Adrenal gland (tissue), 12 donors: Measurements from ENCODE around the gene PES1. TPM values are rescaled to one million over a fixed set of nuclear protein-coding genes. Genes with fewer than 3 reads are reported as not detected.
A peak's percentile ranks its signal among the peaks of the same experiment; 100 is the strongest.

Experiments used
- DNase-seq, 7 donors: peaks; one replicate each; pipeline ENCODE4 v3.0.0-alpha.2; 2019 to 2020
- H3K27ac ChIP-seq, 5 donors: fragments of 200-600 bp; sonication (generic) in 4 of 5; 1 replicate in 3 of 5; 2 replicates in 2 of 5; pipeline versions ENCODE4 v1.5.1 to v1.8.0; 2016 to 2020; ENCODE audit warnings: mild to moderate bottlenecking in 1 of 5
- H3K27me3 ChIP-seq: fragments of 200-600 bp; 2 replicates; pipeline ENCODE4 v1.8.0; 2021
- H3K36me3 ChIP-seq, 2 donors: fragments of 200-600 bp; replicated peaks in 1 of 2; 1 replicate in 1 of 2; 2 replicates in 1 of 2; pipeline versions ENCODE4 v1.5.1 to v1.8.0; 2018 to 2022
- H3K4me1 ChIP-seq, 2 donors: fragments of 200-600 bp; replicated peaks in 1 of 2; 1 replicate in 1 of 2; 2 replicates in 1 of 2; pipeline versions ENCODE4 v1.5.1 to v1.8.0; 2018 to 2021
- H3K4me3 ChIP-seq, 4 donors: fragments of 200-600 bp; sonication (generic) in 3 of 4; one replicate each; pipeline ENCODE4 v1.5.1; 2016 to 2018
- H3K9me3 ChIP-seq, 3 donors: fragments of 200-600 bp; sonication (generic) in 1 of 3; replicated peaks in 1 of 3; 1 replicate in 2 of 3; 2 replicates in 1 of 3; pipeline versions ENCODE4 v1.5.1 to v1.8.0; 2016 to 2021
- POLR2A ChIP-seq, 2 donors: fragments of 450-650 bp; IDR thresholded peaks; one replicate each; pipeline ENCODE4 v1.6.1; 2017; ENCODE audit warnings: antibody characterized with exemption in 2 of 2, mild to moderate bottlenecking in 2 of 2, moderate library complexity in 1 of 2
- WGBS, 4 donors: extraction: QIAGEN DNeasy Blood & Tissue Kit in 2 of 4; methylation state at CpG; one replicate each; pipeline versions ENCODE4 v1.1.5 to v1.1.7; 2013 to 2017; 5-methylcytosine and 5-hydroxymethylcytosine counted together
- intact Hi-C, 2 donors: fragments of 100-400 bp; cut with DNase I; formaldehyde crosslinking; loops; one replicate each; pipeline versions ENCODE4 v1.14.1 to v1.15.0; 2022 to 2023
- polyA plus RNA-seq, 3 donors: library from polyadenylated mRNA; stranded (reverse); fragments of 200-250 nt in 2 of 3; fragments of 350-450 nt in 1 of 3; fragmentation: Illumina TruSeq in 1 of 3; extraction: RNeasy Lipid Tissue Mini Kit (QIAGEN cat#74804) in 1 of 3; gene quantifications; one replicate each; pipeline ENCODE4 v1.2.3, GENCODE V29; 2013 to 2014
- total RNA-seq, 9 donors: library from RNA; depleted of rRNA in 4 of 9; stranded (reverse); fragments of >200 nt in 4 of 9; fragments of 120-200 nt in 1 of 9; fragmentation: NEBNext Ultra II Directional in 1 of 9; extraction: Animal tissue kit (Norgen Biotek cat#: 25700) in 1 of 9; gene quantifications; one replicate each; pipeline versions ENCODE4 v1.1.0 to v1.2.4, GENCODE V29; 2013 to 2023
- TF ChIP-seq, protein P1 (sequence below), 6 experiments: fragments of 450-650 bp in 4 of 6; fragments of 200-600 bp in 2 of 6; sonication (generic) in 1 of 6; IDR thresholded peaks; 1 replicate in 5 of 6; 2 replicates in 1 of 6; pipeline versions ENCODE4 v1.5.1 to v1.8.0; 2016 to 2021; ENCODE audit warnings: antibody characterized with exemption in 6 of 6, mild to moderate bottlenecking in 2 of 6, moderate library complexity in 1 of 6
- donor health status: healthy with polysubstance abuse.
- donor health status: Bipolar disorder and iron deficiency.
- donor health status: DM: yes; HTN: yes; CAD: no.
- donor health status: DM: no; HTN: no; CAD: no.
- donor health status: DM: no; HTN: no; CAD: no.
- donor health status: DM: yes; HTN: yes; CAD: no.

Gene PES1
- total and polyA plus RNA-seq, 12 donors = 46.0 to 117 (median 66.0) TPM

DNA sequence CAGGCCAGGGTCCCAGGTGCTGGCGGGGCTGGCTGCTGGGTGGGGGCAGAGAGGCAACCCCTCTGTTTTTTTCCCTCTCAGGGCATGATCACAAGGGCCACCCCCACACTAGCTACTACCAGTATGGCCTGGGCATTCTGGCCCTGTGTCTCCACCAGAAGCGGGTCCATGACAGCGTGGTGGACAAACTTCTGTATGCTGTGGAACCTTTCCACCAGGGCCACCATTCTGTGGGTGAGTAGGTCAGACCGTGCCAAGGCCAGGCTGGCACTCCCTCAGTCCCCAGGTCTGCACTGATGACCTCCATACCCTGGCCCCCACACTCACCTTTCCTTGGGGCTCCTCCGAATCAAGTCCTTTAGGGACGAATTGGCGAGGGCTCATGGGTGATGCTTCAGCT lies 22.6 kb upstream of the PES1 start:
- no peak for TF ChIP-seq POLR2A (IDR thresholded peaks at IDR 0.05)
- TF ChIP-seq, protein P1, sequence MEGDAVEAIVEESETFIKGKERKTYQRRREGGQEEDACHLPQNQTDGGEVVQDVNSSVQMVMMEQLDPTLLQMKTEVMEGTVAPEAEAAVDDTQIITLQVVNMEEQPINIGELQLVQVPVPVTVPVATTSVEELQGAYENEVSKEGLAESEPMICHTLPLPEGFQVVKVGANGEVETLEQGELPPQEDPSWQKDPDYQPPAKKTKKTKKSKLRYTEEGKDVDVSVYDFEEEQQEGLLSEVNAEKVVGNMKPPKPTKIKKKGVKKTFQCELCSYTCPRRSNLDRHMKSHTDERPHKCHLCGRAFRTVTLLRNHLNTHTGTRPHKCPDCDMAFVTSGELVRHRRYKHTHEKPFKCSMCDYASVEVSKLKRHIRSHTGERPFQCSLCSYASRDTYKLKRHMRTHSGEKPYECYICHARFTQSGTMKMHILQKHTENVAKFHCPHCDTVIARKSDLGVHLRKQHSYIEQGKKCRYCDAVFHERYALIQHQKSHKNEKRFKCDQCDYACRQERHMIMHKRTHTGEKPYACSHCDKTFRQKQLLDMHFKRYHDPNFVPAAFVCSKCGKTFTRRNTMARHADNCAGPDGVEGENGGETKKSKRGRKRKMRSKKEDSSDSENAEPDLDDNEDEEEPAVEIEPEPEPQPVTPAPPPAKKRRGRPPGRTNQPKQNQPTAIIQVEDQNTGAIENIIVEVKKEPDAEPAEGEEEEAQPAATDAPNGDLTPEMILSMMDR (IDR thresholded peaks at IDR 0.05) = no peak
- peaks cover 0 to 46% of the 10 kb centered on the region in 2 donors for H3K36me3 ChIP-seq
- no peaks in the 10 kb centered on the region for H3K9me3 ChIP-seq
- DNase-seq = no peak
- H3K27me3 ChIP-seq = no peaks in the 10 kb centered on the region
- peaks cover 8 to 10% of the 10 kb centered on the region in 2 donors for H3K4me1 ChIP-seq
- intact Hi-C loops = no loop called here
- H3K27ac ChIP-seq = no peak overlapping the region
- no peak overlapping the region for H3K4me3 ChIP-seq
- WGBS, 4 donors = 91 to 98% (median 93%) methylated on average over 4 to 7 of the region's 7 CpGs

- Histone ChIP-seq H3K4me3 (no peak overlapping the region), H3K9me3 (no peaks in the 10 kb centered on the region), H3K36me3 (peaks cover 0 to 36% of the 10 kb centered on the region in 2 donors), H3K27ac (no peak overlapping the region), H3K27me3 (no peaks in the 10 kb centered on the region), H3K4me1 (peaks cover 21 to 25% of the 10 kb centered on the region in 2 donors)
- DNase-seq = no peak
- WGBS, 4 donors = 96 to 100% (median 97%) methylated on average over 7 to 8 of the region's 8 CpGs
- intact Hi-C loops = no loop called here
- TF ChIP-seq, protein P1 (IDR thresholded peaks at IDR 0.05) = no peak
- TF ChIP-seq POLR2A (IDR thresholded peaks at IDR 0.05) = no peak
Observed at GRCh38 chr22:30612789-30613188, 21.1 kb upstream of the PES1 start.

DNA sequence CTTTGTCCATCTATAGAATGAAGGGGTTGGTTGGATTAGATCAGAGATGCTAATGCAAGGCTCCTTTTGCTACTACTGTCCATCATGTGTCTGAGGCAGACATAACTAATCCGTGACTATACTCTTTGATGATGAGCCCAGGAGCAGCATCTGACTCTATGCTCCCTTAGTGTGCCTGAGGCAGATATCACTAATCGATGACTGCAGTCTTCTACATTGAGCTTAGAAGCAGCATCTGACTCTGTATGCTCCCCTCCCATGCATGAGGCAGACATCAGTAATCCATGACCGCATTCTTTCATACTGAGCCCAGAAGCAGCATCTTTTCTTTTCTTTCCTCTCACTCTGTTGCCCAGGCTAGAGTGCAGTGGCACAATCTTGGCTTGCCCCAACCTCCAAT lies 19.5 kb upstream of the PES1 start:
- H3K4me3 ChIP-seq = no peak overlapping the region

DNA sequence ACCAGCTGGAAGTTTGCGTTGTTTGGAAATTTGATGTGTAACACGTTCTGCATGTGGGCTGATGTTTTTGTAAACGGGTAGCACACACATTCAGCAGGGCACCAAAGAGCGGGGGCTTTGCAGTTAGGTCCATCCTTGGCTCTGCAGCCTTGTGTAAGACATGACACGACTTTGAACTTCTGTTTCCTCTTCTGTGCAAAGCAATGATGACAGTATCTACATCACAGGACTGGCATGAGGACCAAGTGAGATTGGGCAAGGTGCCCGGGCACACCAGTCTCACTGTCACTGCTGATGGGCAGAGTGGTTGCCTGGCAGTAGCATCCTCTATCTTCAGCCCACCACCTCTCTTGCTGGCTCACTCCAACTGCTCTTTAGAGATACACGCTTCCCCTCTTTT lies 18.6 kb upstream of the PES1 start:
- Histone ChIP-seq H3K4me3 (no peak overlapping the region), H3K9me3 (no peaks in the 10 kb centered on the region), H3K27ac (peak overlapping the region in 3 of 5 donors; percentile 82 to 86 (median 83)), H3K36me3 (peaks cover 0 to 26% of the 10 kb centered on the region in 2 donors), H3K4me1 (peaks cover 34 to 40% of the 10 kb centered on the region in 2 donors), H3K27me3 (no peaks in the 10 kb centered on the region)
- DNase-seq = peak in 6 of 7 donors; percentile 19 to 68 (median 54)
- WGBS, 4 donors = 67 to 73% (median 70%) methylated on average over 7 of the region's 7 CpGs
- intact Hi-C loops = no loop called here
- no peak for TF ChIP-seq POLR2A (IDR thresholded peaks at IDR 0.05)
- TF ChIP-seq, protein P1 (IDR thresholded peaks at IDR 0.05) = no peak

More for the DNA sequence above, 19.5 kb upstream of the PES1 start:
- no peak for TF ChIP-seq POLR2A (IDR thresholded peaks at IDR 0.05)
- TF ChIP-seq, protein P1 (IDR thresholded peaks at IDR 0.05) = no peak
- peaks cover 30 to 32% of the 10 kb centered on the region in 2 donors for H3K4me1 ChIP-seq
- intact Hi-C loops = no loop called here
- H3K27ac ChIP-seq = no peak overlapping the region
- DNase-seq = no peak
- H3K9me3 ChIP-seq = no peaks in the 10 kb centered on the region
- WGBS, 4 donors = 94 to 97% (median 95%) methylated on average over 3 of the region's 3 CpGs
- H3K36me3 ChIP-seq = peaks cover 0 to 28% of the 10 kb centered on the region in 2 donors
- H3K27me3 ChIP-seq = no peaks in the 10 kb centered on the region
